ENCODE data around the gene PDE1A. TPM values are rescaled to one million over a fixed set of nuclear protein-coding genes. Genes with fewer than 3 reads are reported as not detected.

Gene PDE1A
- total RNA-seq, 1 experiment from 2014 or later = not detected

GRCh38 chr2:182207049-182207746 lies 219.6 kb downstream of the PDE1A start:
- in situ Hi-C loops (cut with HindIII; ENCODE audit: low pct_unique_long_range_greater_than_20kb, low sequenced_read_pairs) = no loop called here

GRCh38 chr2:182197529-182197928 lies 229.3 kb downstream of the PDE1A start:
- in situ Hi-C loops (cut with HindIII; ENCODE audit: low pct_unique_long_range_greater_than_20kb, low sequenced_read_pairs) = no loop called here

More at GRCh38 chr2:182207049-182207746, 219.6 kb downstream of the PDE1A start:
- no peak for DNase-seq (ENCODE audit: low read depth, low spot score)

GRCh38 chr2:182193291-182193690 lies 233.5 kb downstream of the PDE1A start:
- DNase-seq (ENCODE audit: low read depth, low spot score) = no peak
- in situ Hi-C loops (cut with HindIII; ENCODE audit: low pct_unique_long_range_greater_than_20kb, low sequenced_read_pairs) = no loop called here

More at GRCh38 chr2:182197529-182197928, 229.3 kb downstream of the PDE1A start:
- DNase-seq (ENCODE audit: low read depth, low spot score) = no peak

- DNase-seq (ENCODE audit: low read depth, low spot score) = no peak
- in situ Hi-C loops (cut with HindIII; ENCODE audit: low pct_unique_long_range_greater_than_20kb, low sequenced_read_pairs) = no loop called here
These were observed 235.8 kb downstream of the PDE1A start for GRCh38 chr2:182191061-182191460.

GRCh38 chr2:182187130-182187529 lies 239.7 kb downstream of the PDE1A start:
- in situ Hi-C loops (cut with HindIII; ENCODE audit: low pct_unique_long_range_greater_than_20kb, low sequenced_read_pairs) = no loop called here
- DNase-seq (ENCODE audit: low read depth, low spot score) = no peak

- in situ Hi-C loops (cut with HindIII; ENCODE audit: low pct_unique_long_range_greater_than_20kb, low sequenced_read_pairs) = no loop called here
- peak; percentile 61 for DNase-seq (ENCODE audit: low read depth, low spot score)
These were observed 240.6 kb downstream of the PDE1A start for GRCh38 chr2:182186132-182186735.

- in situ Hi-C loops (cut with HindIII; ENCODE audit: low pct_unique_long_range_greater_than_20kb, low sequenced_read_pairs) = no loop called here
- DNase-seq (ENCODE audit: low read depth, low spot score) = no peak
These were observed 244.4 kb downstream of the PDE1A start for GRCh38 chr2:182182436-182182835.

- no peak for DNase-seq (ENCODE audit: low read depth, low spot score)
- in situ Hi-C loops (cut with HindIII; ENCODE audit: low pct_unique_long_range_greater_than_20kb, low sequenced_read_pairs) = no loop called here
These were observed 245.5 kb downstream of the PDE1A start for GRCh38 chr2:182181381-182181780.

- in situ Hi-C loops (cut with HindIII; ENCODE audit: low pct_unique_long_range_greater_than_20kb, low sequenced_read_pairs) = no loop called here
- DNase-seq (ENCODE audit: low read depth, low spot score) = no peak
These were observed 247.7 kb downstream of the PDE1A start for GRCh38 chr2:182179176-182179575.

- peak; percentile 62 for DNase-seq (ENCODE audit: low read depth, low spot score)
- in situ Hi-C loops (cut with HindIII; ENCODE audit: low pct_unique_long_range_greater_than_20kb, low sequenced_read_pairs) = no loop called here
These were observed 252.8 kb downstream of the PDE1A start for GRCh38 chr2:182173944-182174622.

GRCh38 chr2:182170341-182170740 lies 256.5 kb downstream of the PDE1A start:
- no peak for DNase-seq (ENCODE audit: low read depth, low spot score)
- in situ Hi-C loops (cut with HindIII; ENCODE audit: low pct_unique_long_range_greater_than_20kb, low sequenced_read_pairs) = no loop called here

GRCh38 chr2:182167882-182168281 lies 259.0 kb downstream of the PDE1A start:
- in situ Hi-C loops (cut with HindIII; ENCODE audit: low pct_unique_long_range_greater_than_20kb, low sequenced_read_pairs) = no loop called here
- no peak for DNase-seq (ENCODE audit: low read depth, low spot score)

GRCh38 chr2:182166841-182167240 lies 260.0 kb downstream of the PDE1A start:
- no peak for DNase-seq (ENCODE audit: low read depth, low spot score)
- in situ Hi-C loops (cut with HindIII; ENCODE audit: low pct_unique_long_range_greater_than_20kb, low sequenced_read_pairs) = no loop called here

GRCh38 chr2:182166406-182166805 lies 260.4 kb downstream of the PDE1A start:
- no peak for DNase-seq (ENCODE audit: low read depth, low spot score)
- in situ Hi-C loops (cut with HindIII; ENCODE audit: low pct_unique_long_range_greater_than_20kb, low sequenced_read_pairs) = no loop called here

- in situ Hi-C loops (cut with HindIII; ENCODE audit: low pct_unique_long_range_greater_than_20kb, low sequenced_read_pairs) = no loop called here
- DNase-seq (ENCODE audit: low read depth, low spot score) = no peak
These were observed 261.6 kb downstream of the PDE1A start for GRCh38 chr2:182165202-182165601.

GRCh38 chr2:182164686-182165085 lies 262.1 kb downstream of the PDE1A start:
- in situ Hi-C loops (cut with HindIII; ENCODE audit: low pct_unique_long_range_greater_than_20kb, low sequenced_read_pairs) = no loop called here

GRCh38 chr2:182163878-182164277 lies 263.0 kb downstream of the PDE1A start:
- in situ Hi-C loops (cut with HindIII; ENCODE audit: low pct_unique_long_range_greater_than_20kb, low sequenced_read_pairs) = no loop called here

More at GRCh38 chr2:182164686-182165085, 262.1 kb downstream of the PDE1A start:
- DNase-seq (ENCODE audit: low read depth, low spot score) = no peak

GRCh38 chr2:182148344-182148743 lies 278.5 kb downstream of the PDE1A start:
- no peak for DNase-seq (ENCODE audit: low read depth, low spot score)
- in situ Hi-C loops (cut with HindIII; ENCODE audit: low pct_unique_long_range_greater_than_20kb, low sequenced_read_pairs) = no loop called here

More at GRCh38 chr2:182163878-182164277, 263.0 kb downstream of the PDE1A start:
- no peak for DNase-seq (ENCODE audit: low read depth, low spot score)

GRCh38 chr2:182144776-182145165 lies 282.1 kb downstream of the PDE1A start:
- no peak for DNase-seq (ENCODE audit: low read depth, low spot score)
- in situ Hi-C loops (cut with HindIII; ENCODE audit: low pct_unique_long_range_greater_than_20kb, low sequenced_read_pairs) = no loop called here

Data from SK-MEL-5 (cell line).